SKM-1 (cell line): ENCODE measurements around the gene LGR5.

Experiments
- DNase-seq: peaks from one replicate; lab custom pipeline; 2025; ENCODE audit not compliant: unreplicated experiment; lab: John Stamatoyannopoulos, UW

LGR5 gene

DNA sequence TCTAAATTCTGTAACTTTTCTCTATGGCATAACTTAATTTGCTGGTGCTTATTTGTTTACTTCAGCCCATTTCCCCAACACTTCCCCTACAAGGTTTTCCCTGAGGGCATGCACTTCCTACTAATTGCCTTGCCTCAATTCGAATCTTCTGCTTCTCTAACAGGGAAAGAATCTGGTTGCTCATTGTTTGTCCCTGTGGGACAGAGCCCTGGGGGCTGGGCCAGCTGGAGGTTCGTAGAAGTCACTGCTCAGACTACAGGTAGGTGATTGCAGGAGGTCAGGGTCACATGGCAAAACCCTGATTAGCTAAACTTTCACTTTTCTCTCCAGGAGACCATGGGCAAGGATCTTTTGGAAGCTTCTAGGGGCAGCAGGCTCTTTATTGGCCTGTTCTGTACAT is 152.0 kb downstream of the LGR5 start:
- DNase-seq: no peak

DNA sequence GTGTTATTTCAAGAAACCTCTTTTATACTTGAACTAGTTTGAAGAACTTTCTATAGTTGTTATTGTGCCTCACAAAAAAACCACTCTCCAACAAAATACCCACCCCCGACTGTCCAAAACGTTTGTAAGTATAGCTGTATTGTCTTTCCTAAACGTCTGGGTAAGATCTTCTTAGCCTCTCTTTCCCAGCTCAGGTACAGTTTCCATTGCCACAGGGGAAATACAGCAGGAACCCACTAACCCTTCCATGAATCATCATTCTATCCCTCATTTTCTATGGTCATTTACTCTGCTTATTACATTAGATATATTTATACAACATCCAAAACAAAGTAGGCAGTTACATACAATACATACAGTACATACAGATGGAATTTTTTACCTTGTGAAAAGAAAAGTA is 153.2 kb downstream of the LGR5 start:
- no peak for DNase-seq

DNA sequence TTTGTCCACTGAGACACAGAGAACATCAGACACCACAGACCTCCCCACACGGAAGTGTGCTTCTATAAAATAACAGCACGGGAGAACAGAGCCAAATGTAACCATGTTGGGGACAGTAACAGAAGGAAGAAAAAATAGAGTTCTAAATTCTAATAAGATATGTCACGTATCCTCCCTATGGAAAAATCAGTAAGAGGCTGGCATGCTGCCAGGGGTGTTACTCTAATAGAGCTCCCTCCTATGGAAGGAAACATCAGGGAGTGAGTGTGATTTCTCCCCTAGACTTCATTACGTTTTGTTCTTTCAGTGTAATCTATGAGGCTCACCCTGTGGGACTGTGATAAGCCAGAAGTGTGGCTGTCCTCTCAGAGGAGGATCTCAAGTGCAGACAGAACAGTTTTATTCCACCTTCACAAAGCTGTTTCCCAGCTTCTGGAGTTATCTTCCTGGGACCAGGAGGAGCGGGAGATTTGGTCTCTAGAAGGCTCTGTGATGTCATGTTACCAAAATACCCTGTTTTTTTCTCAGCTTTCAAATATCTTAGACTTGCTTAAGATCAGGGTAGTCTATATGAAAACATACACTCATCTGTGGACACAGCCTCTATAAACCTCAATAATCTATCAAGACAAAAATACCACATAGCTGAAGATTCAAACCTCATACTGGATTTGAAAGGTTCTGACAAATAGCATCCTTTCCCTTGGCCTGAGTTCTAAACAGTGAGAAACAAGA is 154.8 kb downstream of the LGR5 start:
- no peak for DNase-seq

DNA sequence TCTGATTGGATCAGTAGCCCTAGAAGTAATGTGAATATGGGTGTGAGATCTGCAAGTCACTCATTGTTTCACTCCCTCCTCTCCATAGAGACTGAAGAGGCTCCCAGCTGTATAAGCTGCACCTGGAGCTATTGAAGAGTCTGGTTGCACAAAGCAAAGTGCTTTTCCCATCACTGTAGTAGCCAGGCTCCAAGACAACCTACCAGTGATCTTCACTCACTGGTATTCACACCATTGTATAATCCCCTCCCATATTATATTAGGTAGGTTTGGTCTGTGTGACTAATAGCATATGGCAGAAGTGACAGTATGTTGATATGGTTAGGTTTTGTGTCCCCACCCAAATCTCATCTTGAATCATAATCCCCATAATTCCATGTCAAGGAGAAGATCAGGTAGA is 159.6 kb downstream of the LGR5 start:
- no peak for DNase-seq

DNA sequence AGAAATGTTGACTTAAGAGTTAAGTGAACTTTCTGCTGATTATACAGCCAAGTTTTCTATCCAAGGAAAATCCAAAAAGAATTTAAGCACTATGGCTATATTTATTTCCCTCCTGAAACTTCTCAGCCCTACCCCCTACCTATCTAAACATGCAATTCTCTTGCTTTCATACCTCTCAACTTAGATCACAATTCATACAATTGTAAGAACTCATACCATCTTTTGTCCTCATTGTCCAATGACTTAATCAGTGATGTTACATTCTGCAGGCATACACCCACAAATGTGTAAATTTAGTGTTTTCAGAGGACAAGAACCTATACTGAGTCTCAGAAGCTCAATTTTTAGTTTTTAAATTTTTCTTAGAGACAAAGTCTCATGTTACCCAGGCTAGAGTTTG is 161.9 kb downstream of the LGR5 start:
- no peak for DNase-seq

DNA sequence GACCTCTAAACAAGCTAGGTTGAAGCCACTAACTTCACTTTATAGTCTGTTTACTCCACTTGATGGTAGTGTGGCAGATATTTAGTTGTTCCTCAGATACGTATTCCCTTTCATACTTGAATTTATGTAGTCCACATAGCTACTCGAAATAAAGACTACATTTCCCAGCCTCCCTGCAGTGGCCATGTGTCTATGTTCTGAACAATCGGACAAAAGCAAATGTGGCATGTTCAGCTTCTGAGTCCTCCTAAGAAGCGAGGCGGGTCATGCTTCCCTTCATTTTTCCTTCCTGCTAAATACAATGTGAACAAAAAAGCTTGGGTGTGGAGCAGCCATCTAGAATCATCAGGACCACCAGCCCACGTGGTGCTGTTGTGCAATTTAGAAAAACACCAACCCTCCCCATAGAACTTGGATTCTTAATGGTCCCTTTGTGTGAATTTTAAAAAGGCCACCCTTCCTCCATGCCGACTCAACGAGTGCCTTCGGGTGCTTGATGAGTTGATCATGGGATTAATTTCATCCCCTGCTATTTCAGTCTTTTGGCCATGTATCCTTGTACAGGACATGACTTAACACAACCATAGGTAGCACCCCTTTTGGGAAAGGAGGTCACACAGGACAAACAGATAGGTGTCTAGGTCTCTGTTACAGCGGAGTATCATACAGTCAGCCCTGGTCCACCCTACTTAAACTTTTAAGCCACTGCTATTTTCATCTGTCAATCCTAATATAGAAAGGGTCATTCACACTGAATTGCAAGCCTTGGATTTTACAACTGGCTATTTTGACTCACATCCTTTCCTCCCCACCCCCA is 163.4 kb downstream of the LGR5 start:
- no peak for DNase-seq

DNA sequence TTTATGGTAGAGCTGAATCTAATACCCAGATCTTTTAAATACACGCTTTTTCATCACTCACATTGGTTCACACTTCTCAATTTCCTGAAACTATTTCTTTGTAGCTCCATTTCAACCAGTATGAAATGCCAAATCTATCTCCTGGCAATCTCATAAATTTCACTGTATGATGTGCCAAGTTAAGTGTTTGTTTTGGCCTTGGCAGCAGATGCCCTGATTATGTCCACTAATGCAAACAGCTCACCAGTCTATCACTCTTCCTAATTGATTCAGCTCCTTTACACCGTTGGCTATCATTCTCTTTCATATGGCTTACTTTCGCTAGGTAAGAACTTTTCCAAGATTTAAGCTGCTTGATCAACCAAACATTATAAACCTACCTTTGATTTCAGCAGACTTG is 165.4 kb downstream of the LGR5 start:
- DNase-seq: no peak

DNA sequence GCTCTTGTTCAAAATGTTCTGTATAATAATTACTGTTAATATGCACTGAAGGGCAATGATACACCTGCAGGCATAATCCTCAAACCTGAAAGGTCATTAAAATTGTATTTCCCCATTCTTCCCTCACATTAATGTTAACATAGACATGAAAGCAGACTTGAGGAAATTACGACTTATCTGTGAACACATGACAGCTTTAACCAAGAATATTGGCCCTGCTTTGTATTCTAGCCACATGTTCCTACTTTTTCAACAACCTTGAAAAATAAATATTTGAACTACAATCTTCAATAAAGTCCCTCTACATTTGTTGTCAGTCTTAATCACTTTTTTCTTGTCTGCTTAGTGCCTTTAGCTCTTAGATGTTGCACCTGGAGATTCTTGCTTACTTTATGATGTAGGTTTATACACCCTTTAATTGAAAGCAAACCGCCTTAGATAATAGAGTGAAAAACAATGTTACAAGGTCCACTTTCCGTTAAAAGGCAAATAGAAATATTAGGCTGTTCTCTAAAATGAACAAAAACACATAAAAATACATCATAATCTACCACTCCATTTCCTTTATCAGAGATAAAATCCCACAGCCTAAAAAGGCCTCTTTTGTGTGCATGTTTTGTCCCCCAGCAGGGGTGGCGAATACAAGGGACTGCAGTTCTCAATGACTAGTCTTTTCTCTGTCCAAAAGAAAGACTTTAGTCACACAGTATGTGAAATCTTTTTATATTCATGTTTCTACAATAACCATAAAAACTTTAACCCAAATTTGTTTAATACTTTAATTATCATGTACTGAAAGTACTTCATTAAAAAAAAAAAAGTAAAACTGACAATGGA is 168.1 kb downstream of the LGR5 start:
- no peak for DNase-seq

DNA sequence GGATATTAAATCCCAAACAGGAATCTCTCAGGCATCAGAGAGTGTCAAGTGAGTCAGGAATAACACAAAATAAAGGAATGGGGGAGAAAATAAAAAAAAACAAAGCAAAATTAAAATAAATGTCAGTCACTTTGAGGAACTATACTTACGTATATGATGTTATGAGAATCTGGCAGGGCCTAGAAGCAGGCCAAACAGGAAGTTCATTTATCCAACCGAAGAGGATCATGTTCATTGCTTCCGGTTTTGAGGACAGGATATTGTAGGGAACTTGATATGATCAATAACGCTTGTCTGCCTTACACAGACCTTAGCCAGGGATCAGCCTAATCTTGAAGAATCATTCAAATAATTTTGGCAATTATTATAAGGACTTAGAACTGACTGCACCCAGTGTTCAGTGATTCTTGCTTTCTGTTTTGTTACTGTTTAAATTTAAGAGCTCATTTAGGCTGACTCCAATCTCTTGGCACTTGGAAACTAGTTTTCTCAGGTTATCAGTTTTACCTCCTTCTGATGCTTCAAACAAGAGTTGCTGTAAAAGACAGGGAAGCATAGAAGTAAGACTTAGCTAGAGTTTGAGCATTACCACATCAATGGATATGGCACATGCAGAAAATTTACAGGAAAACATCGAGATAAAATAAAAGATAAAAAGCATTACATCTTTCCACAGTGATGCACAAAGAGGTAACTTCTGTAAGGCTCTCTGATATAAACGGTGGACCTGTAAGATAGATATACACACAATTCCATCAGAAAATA is 170.6 kb downstream of the LGR5 start:
- DNase-seq: no peak

DNA sequence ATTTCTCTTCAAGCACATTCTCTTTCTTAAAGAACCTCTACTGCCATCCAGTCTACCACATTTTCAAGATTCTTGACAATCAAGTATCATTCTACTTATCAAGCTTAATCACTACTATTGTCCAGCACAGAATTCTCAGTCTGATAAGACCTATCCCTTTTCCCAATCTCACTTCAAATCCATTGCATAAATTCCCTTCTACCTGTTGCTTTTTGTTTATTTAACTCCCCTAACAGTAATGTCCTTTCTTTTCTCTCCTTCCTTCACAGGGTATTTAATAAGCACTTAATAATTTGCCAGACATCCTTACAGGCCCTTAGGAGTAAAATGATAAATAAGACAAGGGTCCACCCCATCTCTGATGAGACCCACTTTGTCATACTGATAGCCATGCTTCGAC is 182.3 kb downstream of the LGR5 start:
- no peak for DNase-seq

DNA sequence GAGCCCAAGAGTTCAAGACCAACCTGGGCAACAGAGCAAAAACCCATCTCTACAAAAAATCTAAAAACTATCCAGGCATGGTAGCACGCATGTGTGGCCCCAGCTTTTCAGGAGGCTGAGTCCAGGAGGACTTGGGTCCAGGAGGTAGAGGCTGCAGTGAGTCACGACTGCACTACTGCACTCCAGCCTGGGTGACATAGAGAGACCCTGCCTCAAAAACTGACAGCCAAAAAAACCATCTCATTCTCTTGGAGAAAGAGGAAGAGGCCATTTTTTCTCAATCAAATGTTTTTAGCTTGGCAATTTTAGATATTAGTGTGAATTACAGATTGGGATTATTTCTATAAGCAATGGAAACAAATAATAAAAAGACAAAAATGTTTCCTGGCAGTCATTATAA is 185.9 kb downstream of the LGR5 start:
- no peak for DNase-seq

DNA sequence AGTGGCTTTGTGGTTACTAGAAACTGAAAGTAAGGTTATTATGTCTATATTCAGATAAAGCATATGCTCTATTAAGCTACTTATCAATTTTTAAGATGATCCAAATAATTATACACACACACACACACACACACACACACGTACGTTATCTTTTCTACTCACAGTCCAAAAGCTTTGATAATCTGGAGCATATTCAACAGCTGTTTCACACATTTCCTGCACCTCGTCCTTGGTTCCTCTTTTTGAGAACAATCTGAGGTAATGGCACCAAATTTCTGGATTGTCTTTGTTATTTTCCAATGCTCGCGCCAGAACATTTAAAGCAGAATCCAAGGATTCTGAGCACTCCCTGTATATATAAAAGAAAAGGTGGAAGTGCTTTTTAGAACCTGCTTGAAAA is 186.5 kb downstream of the LGR5 start:
- no peak for DNase-seq

DNA sequence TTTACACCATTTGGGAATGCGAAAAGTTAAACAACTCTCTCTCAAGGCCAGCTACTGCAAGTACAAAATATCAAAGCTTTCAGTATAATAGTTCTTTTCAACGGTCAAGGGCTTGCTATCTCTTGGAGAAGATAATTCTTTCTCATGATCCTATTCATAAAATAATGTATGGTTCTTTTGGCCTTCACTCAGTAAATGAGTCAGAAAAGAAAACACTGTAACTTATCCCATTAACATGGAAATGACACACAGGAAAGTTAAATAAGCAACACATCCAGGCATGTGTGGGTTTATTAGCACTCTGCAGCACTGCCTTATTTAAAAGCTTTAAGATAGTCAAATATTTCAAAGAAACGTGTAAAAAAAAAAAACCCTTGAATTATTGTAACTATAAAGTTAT is 187.2 kb downstream of the LGR5 start:
- DNase-seq: no peak

DNA sequence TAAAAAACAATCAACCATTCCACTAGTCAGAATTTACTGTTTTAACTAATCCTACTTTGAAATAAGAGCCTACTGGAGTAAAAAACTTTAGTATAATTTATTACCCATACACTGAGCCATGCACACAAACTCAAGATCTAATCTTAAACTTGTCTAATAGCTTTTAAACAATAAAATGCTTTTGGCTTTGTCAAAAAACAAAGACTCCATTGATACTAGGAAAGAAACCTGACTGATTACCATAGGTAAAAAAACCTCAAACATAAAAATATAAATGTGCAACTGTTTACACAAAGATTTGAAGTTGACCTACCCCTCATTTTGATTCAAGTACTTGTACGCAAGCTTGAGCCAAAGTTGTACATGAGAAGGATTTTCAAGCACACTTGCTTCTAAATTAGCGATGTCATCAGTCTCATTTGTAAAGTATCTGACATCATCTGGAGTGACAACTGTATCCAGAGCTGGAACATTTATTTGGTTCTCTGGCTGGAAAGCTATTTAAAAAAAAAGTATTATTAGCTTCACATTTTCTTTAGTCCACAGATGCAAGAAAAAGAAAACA is 187.9 kb downstream of the LGR5 start:
- DNase-seq: no peak
